OCI-LY7 (cell line): Measurements from ENCODE around the gene BOK. TPM values are rescaled to one million over a fixed set of nuclear protein-coding genes. Genes with fewer than 3 reads are reported as not detected.

ENCODE experiments used
- BruUV-seq: library from RNA; stranded (reverse); fragments of 400-500 nt; replicated peaks from 2 replicates; lab custom pipeline; 2021; lab: Mats Ljungman, UMichigan
- CTCF ChIA-PET: fragments of 300-600 bp; sonication (Branson Sonifier 250); formaldehyde crosslinking; loops from one replicate; lab custom pipeline; 2022; ENCODE audit warnings: antibody characterized with exemption; ENCODE audit not compliant: unreplicated experiment; lab: Charles Lee
- POLR2A ChIA-PET: fragments of 300-600 bp; sonication (Branson Sonifier 250); formaldehyde crosslinking; loops from one replicate; lab custom pipeline; 2022; ENCODE audit warnings: antibody characterized with exemption; lab: Charles Lee
- DNase-seq: peaks from one replicate; pipeline ENCODE4 v3.0.0-alpha.2; 2015; ENCODE audit warnings: low spot score
- H2AFZ ChIP-seq: fragments of 200-600 bp; sonication (generic), shearing (Covaris generic); 2 replicates; pipeline ENCODE4 v1.6.1; 2014; ENCODE audit warnings: mild to moderate bottlenecking, antibody characterized with exemption, low read length, moderate library complexity
- H3K27ac ChIP-seq: fragments of 200-600 bp; sonication (generic); 2 replicates; pipeline ENCODE4 v1.5.1; 2014; ENCODE audit warnings: mixed run types, low read depth, mild to moderate bottlenecking, moderate library complexity, low read length, inconsistent platforms; ENCODE audit not compliant: poor library complexity, severe bottlenecking
- H3K36me3 ChIP-seq: fragments of 200-600 bp; sonication (generic); 2 replicates; pipeline ENCODE4 v1.6.1; 2014; ENCODE audit warnings: mild to moderate bottlenecking, antibody characterized with exemption, low read length, moderate library complexity, mixed read lengths; ENCODE audit not compliant: insufficient read depth
- H3K4me1 ChIP-seq: fragments of 200-600 bp; sonication (generic); 2 replicates; pipeline ENCODE4 v1.5.1; 2014; ENCODE audit warnings: mild to moderate bottlenecking, low read length; ENCODE audit not compliant: insufficient read depth, poor library complexity, severe bottlenecking
- H3K4me2 ChIP-seq: fragments of 200-600 bp; sonication (generic); 2 replicates; pipeline ENCODE4 v1.6.1; 2014; ENCODE audit warnings: mild to moderate bottlenecking, low read length
- H3K4me3 ChIP-seq: fragments of 200-600 bp; sonication (generic); 2 replicates; pipeline ENCODE4 v1.5.1; 2014; ENCODE audit warnings: mild to moderate bottlenecking, low read depth, low read length; ENCODE audit not compliant: poor library complexity, severe bottlenecking
- H3K79me2 ChIP-seq: fragments of 200-600 bp; sonication (generic); 2 replicates; pipeline ENCODE4 v1.6.1; 2016; ENCODE audit warnings: low read depth, mild to moderate bottlenecking, low read length, moderate library complexity, mixed read lengths; ENCODE audit not compliant: insufficient read depth
- H3K9me2 ChIP-seq: fragments of 200-600 bp; sonication (generic); 2 replicates; pipeline ENCODE4 v1.6.1; 2016; ENCODE audit warnings: mild to moderate bottlenecking, low read length, mixed read lengths; ENCODE audit not compliant: insufficient read depth
- H3K9me3 ChIP-seq: fragments of 200-600 bp; sonication (generic); 2 replicates; pipeline ENCODE4 v1.6.1; 2014; ENCODE audit warnings: mild to moderate bottlenecking, mixed run types, low read length, mixed read lengths
- H4K20me1 ChIP-seq: fragments of 200-600 bp; sonication (generic); 2 replicates; pipeline ENCODE4 v1.6.1; 2014; ENCODE audit warnings: mild to moderate bottlenecking, antibody characterized with exemption, low read length, moderate library complexity, mixed read lengths; ENCODE audit not compliant: insufficient read depth
- EZH2phosphoT487 ChIP-seq: fragments of 200-600 bp; sonication (generic); IDR thresholded peaks from 2 replicates; pipeline ENCODE4 v1.6.1; 2018; ENCODE audit warnings: low read depth, borderline replicate concordance, mild to moderate bottlenecking, mixed run types, antibody characterized with exemption, low read length, moderate library complexity, mixed read lengths
- intact Hi-C: fragments of 100-400 bp; cut with micrococcal nuclease; formaldehyde crosslinking; loops from one replicate; pipeline ENCODE4 v1.10.0; 2022; ENCODE audit not compliant: unreplicated experiment
- total RNA-seq, 2 experiments: library from RNA; depleted of rRNA in 1 of 2; stranded (reverse); fragments of >200 nt in 1 of 2; shearing (Covaris generic) in 1 of 2; gene quantifications; 2 replicates each; pipeline ENCODE4 v1.2.3, GENCODE V29; 2014 to 2022
- TF ChIP-seq, protein P1 (sequence below): fragments of 200-600 bp; sonication (generic); conservative IDR thresholded peaks from 2 replicates; pipeline ENCODE4 v1.5.1; 2014; ENCODE audit warnings: mild to moderate bottlenecking, antibody characterized with exemption, low read length, moderate library complexity, mixed read lengths

Gene BOK
- total RNA-seq, 2 experiments from 2014 or later = not detected

GRCh38 chr2:241559323-241560161, 997 bp downstream of the BOK start:
- no peaks in the 10 kb centered on the region for H3K79me2 ChIP-seq
- H3K9me2 ChIP-seq = no peaks in the 10 kb centered on the region
- H3K27ac ChIP-seq = no peak overlapping the region
- no TSS peak for BruUV-seq
- no peak overlapping the region for H3K4me3 ChIP-seq
- TF ChIP-seq, protein P1, sequence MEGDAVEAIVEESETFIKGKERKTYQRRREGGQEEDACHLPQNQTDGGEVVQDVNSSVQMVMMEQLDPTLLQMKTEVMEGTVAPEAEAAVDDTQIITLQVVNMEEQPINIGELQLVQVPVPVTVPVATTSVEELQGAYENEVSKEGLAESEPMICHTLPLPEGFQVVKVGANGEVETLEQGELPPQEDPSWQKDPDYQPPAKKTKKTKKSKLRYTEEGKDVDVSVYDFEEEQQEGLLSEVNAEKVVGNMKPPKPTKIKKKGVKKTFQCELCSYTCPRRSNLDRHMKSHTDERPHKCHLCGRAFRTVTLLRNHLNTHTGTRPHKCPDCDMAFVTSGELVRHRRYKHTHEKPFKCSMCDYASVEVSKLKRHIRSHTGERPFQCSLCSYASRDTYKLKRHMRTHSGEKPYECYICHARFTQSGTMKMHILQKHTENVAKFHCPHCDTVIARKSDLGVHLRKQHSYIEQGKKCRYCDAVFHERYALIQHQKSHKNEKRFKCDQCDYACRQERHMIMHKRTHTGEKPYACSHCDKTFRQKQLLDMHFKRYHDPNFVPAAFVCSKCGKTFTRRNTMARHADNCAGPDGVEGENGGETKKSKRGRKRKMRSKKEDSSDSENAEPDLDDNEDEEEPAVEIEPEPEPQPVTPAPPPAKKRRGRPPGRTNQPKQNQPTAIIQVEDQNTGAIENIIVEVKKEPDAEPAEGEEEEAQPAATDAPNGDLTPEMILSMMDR = no peak
- TF ChIP-seq EZH2phosphoT487 = no peak
- no peak overlapping the region for H3K4me2 ChIP-seq
- peaks cover 7% of the 10 kb centered on the region for H3K4me1 ChIP-seq
- no peaks in the 10 kb centered on the region for H3K36me3 ChIP-seq
- no peak overlapping the region for H2AFZ ChIP-seq
- POLR2A ChIA-PET = no interaction called here
- intact Hi-C loops = no loop called here
- no peak for DNase-seq
- H4K20me1 ChIP-seq = no peaks in the 10 kb centered on the region
- no peaks in the 10 kb centered on the region for H3K9me3 ChIP-seq
- CTCF ChIA-PET = no interaction called here

DNA sequence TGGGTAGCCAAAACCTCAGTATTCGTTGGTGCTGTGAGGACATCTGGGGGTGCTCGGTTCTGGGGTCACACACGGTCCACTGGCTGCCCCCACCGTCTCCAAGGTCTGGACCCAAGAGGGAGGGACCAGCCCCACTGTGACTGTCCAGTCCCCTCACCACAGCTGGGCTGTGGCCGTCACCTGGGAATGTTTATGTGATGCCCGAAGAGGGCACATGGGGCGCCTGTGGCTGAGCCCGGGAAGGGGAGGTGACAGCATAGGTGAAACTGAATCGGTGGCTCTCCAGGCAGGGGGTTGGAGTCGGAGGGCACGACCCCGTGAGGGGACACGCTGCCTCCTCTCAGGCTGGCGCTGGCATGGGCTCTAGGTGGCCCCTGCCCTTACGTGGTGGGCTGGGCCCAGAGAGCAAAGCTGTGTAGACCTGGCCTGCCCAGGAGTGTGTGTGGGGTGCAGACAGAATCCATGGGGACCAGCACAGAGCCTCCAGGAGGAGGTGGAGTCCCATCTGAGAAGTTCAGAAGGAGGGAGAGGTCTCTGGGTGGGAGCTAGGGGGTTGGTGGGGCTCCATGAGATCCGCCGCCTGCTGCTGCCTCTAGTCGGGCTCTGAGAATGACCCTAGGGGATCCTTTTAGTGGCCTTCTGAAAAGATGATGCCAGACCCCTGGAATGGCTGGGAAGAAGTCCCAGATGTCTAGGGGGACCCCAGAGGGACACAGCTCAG, 1.8 kb downstream of the BOK start:
- Histone ChIP-seq H3K36me3 (no peaks in the 10 kb centered on the region), H3K4me2 (no peak overlapping the region)

More for the DNA sequence above, 1.8 kb downstream of the BOK start:
- H2AFZ ChIP-seq = no peak overlapping the region
- no peaks in the 10 kb centered on the region for H3K79me2 ChIP-seq
- H3K4me1 ChIP-seq = peaks cover 7% of the 10 kb centered on the region
- no peak overlapping the region for H3K4me3 ChIP-seq
- ChIA-PET CTCF (no interaction called here), POLR2A (no interaction called here)
- H4K20me1 ChIP-seq = no peaks in the 10 kb centered on the region
- TF ChIP-seq, protein P1 = no peak
- no peak for TF ChIP-seq EZH2phosphoT487
- DNase-seq = no peak
- BruUV-seq = no TSS peak
- H3K27ac ChIP-seq = no peak overlapping the region
- intact Hi-C loops = no loop called here
- H3K9me3 ChIP-seq = no peaks in the 10 kb centered on the region
- no peaks in the 10 kb centered on the region for H3K9me2 ChIP-seq
